ENCODE measurements around the gene MARK1. TPM values are rescaled to one million over a fixed set of nuclear protein-coding genes. Genes with fewer than 3 reads are reported as not detected.
A peak's percentile ranks its signal among the peaks of the same experiment; 100 is the strongest.

MARK1 gene
- total RNA-seq, 1 experiment from 2014 or later: 0.40 TPM

DNA sequence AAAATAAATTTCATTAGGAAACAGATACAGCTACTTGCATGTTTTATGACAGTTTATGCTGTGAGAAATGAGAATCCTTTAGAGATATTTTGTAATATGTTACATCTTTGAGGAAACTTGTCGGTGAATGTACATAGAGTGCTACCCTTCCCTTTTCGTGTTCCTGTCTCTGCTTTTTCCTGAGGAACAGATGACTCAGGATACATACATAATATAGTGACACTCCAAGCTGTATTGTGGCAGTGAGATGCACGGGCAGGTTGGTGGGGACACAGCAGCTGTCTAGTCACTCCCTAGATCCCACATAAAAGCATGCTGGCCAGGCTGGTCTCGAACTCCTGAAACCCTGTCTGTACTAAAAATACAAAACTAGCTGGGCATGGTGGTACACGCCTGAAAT lies 20.9 kb upstream of the MARK1 start:
- Histone ChIP-seq H3K27ac (ENCODE audit: low read length) (no peak overlapping the region), H3K9me2 (replicated peaks; ENCODE audit: low read length) (no peaks in the 10 kb centered on the region), H3K4me2 (ENCODE audit: low read length) (no peak overlapping the region), H3K4me3 (ENCODE audit: low read length) (no peak overlapping the region), H3F3A (ENCODE audit: low read length, unreplicated experiment) (no peaks in the 10 kb centered on the region), H3K79me2 (ENCODE audit: low read length) (no peaks in the 10 kb centered on the region), H3K36me3 (ENCODE audit: low read depth, low read length) (no peaks in the 10 kb centered on the region), H3K9me3 (ENCODE audit: low read length) (no peaks in the 10 kb centered on the region), H4K20me1 (ENCODE audit: low read length) (no peaks in the 10 kb centered on the region), H3K9ac (ENCODE audit: low read length) (no peak overlapping the region), H3K4me1 (ENCODE audit: insufficient read depth, low read length) (peaks cover 6% of the 10 kb centered on the region; the same call in 1 of the 2 replicates), H2AFZ (ENCODE audit: low read length) (no peak overlapping the region), H3K27me3 (ENCODE audit: low read length) (peaks cover 79% of the 10 kb centered on the region)
- DNase-seq: no peak
- POLR2A ChIA-PET (ENCODE audit: unreplicated experiment): no interaction called here
- BruUV-seq (replicated peaks): no TSS peak
- CTCF ChIA-PET: no interaction called here
- intact Hi-C loops (cut with micrococcal nuclease): no loop called here
- TF ChIP-seq, protein P1, sequence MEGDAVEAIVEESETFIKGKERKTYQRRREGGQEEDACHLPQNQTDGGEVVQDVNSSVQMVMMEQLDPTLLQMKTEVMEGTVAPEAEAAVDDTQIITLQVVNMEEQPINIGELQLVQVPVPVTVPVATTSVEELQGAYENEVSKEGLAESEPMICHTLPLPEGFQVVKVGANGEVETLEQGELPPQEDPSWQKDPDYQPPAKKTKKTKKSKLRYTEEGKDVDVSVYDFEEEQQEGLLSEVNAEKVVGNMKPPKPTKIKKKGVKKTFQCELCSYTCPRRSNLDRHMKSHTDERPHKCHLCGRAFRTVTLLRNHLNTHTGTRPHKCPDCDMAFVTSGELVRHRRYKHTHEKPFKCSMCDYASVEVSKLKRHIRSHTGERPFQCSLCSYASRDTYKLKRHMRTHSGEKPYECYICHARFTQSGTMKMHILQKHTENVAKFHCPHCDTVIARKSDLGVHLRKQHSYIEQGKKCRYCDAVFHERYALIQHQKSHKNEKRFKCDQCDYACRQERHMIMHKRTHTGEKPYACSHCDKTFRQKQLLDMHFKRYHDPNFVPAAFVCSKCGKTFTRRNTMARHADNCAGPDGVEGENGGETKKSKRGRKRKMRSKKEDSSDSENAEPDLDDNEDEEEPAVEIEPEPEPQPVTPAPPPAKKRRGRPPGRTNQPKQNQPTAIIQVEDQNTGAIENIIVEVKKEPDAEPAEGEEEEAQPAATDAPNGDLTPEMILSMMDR (conservative IDR thresholded peaks at IDR 0.05; ENCODE audit: low read depth, low read length): no peak
- no peak for TF ChIP-seq EZH2phosphoT487 (IDR thresholded peaks at IDR 0.05; ENCODE audit: borderline replicate concordance, low read length)
- TF ChIP-seq EZH2 (IDR thresholded peaks at IDR 0.05; ENCODE audit: low read length, unreplicated experiment): no peak
- no peak for ATAC-seq

DNA sequence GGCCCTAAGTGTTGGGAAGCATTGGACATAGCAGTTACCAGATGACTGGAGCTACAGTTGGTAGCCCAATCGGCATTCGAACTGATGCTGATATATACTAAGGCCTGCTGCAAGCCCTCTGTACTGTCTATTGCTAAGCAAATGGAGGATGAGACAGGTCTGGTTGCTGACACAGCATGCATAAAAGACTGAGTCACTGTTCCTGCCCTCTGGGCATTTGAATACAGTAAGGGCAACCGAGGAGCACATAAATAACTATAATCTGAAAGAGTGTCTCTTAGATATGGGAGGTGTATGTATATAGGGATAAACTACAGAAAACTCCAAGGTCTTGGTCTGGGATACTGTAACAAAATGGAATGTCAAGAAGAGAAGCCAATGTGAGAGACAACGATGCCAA lies 16.8 kb upstream of the MARK1 start:
- H3K4me3 ChIP-seq (ENCODE audit: low read length): no peak overlapping the region
- ATAC-seq: peak; percentile 84

DNA sequence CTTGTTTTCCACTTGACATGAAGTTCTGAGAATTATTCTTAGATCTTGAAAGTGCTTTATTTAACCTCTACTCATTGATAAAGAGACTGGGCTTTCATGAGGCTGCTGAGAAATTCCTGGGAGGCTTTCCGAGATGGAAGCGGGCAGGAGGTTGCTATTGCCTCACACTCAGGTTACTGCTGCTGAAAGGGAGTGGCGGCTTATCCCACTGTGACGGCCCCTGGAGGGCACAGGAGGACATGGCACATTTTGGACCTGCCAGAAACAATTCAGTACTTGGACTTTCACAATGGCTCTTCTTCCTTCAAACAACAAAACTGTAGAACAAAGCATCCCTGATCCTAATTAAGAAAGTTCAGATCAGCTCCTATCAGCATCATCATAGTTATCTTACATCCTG lies 16.2 kb upstream of the MARK1 start:
- peak; percentile 37 for DNase-seq
- peak; percentile 46; the same call in 1 of the 2 replicates for ATAC-seq
- H3K27ac ChIP-seq (ENCODE audit: low read length): no peak overlapping the region

More for the DNA sequence above, 16.8 kb upstream of the MARK1 start:
- DNase-seq: peak; percentile 87
- H3K9me3 ChIP-seq (ENCODE audit: low read length): no peaks in the 10 kb centered on the region
- no peaks in the 10 kb centered on the region for H4K20me1 ChIP-seq (ENCODE audit: low read length)
- H3K9ac ChIP-seq (ENCODE audit: low read length): no peak overlapping the region
- H3K27me3 ChIP-seq (ENCODE audit: low read length): peaks cover 58% of the 10 kb centered on the region
- POLR2A ChIA-PET (ENCODE audit: unreplicated experiment): no interaction called here
- no peak overlapping the region for H2AFZ ChIP-seq (ENCODE audit: low read length)
- TF ChIP-seq EZH2phosphoT487 (IDR thresholded peaks at IDR 0.05; ENCODE audit: borderline replicate concordance, low read length) (no peak), EZH2 (IDR thresholded peaks at IDR 0.05; ENCODE audit: low read length, unreplicated experiment) (no peak)
- TF ChIP-seq, protein P1 (conservative IDR thresholded peaks at IDR 0.05; ENCODE audit: low read depth, low read length): no peak
- no peaks in the 10 kb centered on the region for H3K9me2 ChIP-seq (replicated peaks; ENCODE audit: low read length)
- H3F3A ChIP-seq (ENCODE audit: low read length, unreplicated experiment): no peaks in the 10 kb centered on the region
- intact Hi-C loops (cut with micrococcal nuclease): no loop called here
- H3K27ac ChIP-seq (ENCODE audit: low read length): no peak overlapping the region
- CTCF ChIA-PET: no interaction called here
- peaks cover 6% of the 10 kb centered on the region; the same call in 1 of the 2 replicates for H3K4me1 ChIP-seq (ENCODE audit: insufficient read depth, low read length)
- H3K4me2 ChIP-seq (ENCODE audit: low read length): no peak overlapping the region
- no peaks in the 10 kb centered on the region for H3K36me3 ChIP-seq (ENCODE audit: low read depth, low read length)
- H3K79me2 ChIP-seq (ENCODE audit: low read length): no peaks in the 10 kb centered on the region
- BruUV-seq (replicated peaks): no TSS peak

More for the DNA sequence above, 16.2 kb upstream of the MARK1 start:
- no peak overlapping the region for H2AFZ ChIP-seq (ENCODE audit: low read length)
- no peaks in the 10 kb centered on the region for H3K9me2 ChIP-seq (replicated peaks; ENCODE audit: low read length)
- peaks cover 59% of the 10 kb centered on the region for H3K27me3 ChIP-seq (ENCODE audit: low read length)
- H4K20me1 ChIP-seq (ENCODE audit: low read length): no peaks in the 10 kb centered on the region
- intact Hi-C loops (cut with micrococcal nuclease): no loop called here
- no peaks in the 10 kb centered on the region for H3K79me2 ChIP-seq (ENCODE audit: low read length)
- TF ChIP-seq EZH2phosphoT487 (IDR thresholded peaks at IDR 0.05; ENCODE audit: borderline replicate concordance, low read length): no peak
- TF ChIP-seq, protein P1 (conservative IDR thresholded peaks at IDR 0.05; ENCODE audit: low read depth, low read length): peak; percentile 54
- no peaks in the 10 kb centered on the region for H3K9me3 ChIP-seq (ENCODE audit: low read length)
- BruUV-seq (replicated peaks): no TSS peak
- H3K4me2 ChIP-seq (ENCODE audit: low read length): no peak overlapping the region
- ChIA-PET CTCF (interaction anchor here (0.5 kb wide), 1 partner anchor 74 kb away, joined by 3 read pairs; no protein-coding TSS in a partner anchor), POLR2A (ENCODE audit: unreplicated experiment) (no interaction called here)
- no peaks in the 10 kb centered on the region for H3K36me3 ChIP-seq (ENCODE audit: low read depth, low read length)
- H3K4me3 ChIP-seq (ENCODE audit: low read length): no peak overlapping the region
- H3K4me1 ChIP-seq (ENCODE audit: insufficient read depth, low read length): peaks cover 6% of the 10 kb centered on the region; the same call in 1 of the 2 replicates
- H3K9ac ChIP-seq (ENCODE audit: low read length): no peak overlapping the region
- H3F3A ChIP-seq (ENCODE audit: low read length, unreplicated experiment): no peaks in the 10 kb centered on the region
